Measurements from ENCODE around the gene NADK2.

DNA sequence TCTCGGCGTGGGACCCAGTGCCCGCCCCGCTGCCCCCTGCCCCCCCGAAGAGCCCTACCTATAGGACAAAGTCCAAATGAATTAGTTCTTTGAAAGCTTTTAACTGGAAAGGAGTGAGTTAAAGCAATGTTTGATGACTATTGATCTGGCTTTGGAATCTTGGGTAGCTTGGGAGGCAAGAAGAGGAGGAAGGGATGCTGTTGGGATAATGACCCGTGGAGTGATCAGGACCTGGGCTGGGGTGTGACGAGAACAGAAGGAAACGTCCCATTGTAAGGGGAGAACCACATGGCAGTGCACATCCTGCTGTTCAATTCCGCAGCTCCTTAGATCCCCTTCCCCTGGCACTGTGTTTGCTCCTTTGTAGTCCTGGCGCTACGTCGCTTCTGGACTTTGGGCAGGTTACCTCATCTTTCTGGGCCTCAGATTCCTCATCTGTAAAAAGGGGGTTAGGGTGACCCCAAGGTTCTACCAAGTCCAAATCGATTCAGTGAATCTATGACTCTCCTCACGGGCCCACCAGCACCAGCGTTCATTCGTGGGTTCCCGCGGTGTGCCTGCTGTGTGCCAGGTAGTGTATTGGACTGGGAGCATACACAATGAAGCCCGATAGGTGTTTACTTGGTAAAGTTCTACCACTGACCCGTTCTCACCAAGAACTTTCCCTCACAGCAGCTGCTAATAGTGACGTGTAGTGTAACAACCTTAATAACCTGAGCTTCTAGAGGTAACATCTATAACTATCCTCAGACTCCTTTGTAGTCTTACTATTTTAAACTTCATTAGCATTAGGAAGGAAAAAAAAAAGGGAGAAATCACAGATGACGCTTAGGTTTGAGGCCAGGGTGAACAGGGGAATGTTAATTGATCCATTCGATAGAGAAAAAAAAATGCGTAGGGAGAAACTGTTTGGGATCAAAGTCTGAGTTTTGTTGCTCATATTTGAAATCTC lies 1.1 kb upstream of the NADK2 start:
- no peak for TF ChIP-seq CTCF (IDR thresholded peaks at IDR 0.05)
- no peak for TF ChIP-seq POLR2AphosphoS5 (IDR thresholded peaks at IDR 0.05)
